Measurements from ENCODE around the gene ATPAF2.
A peak's percentile ranks its signal among the peaks of the same experiment; 100 is the strongest.

- TF ChIP-seq CTCF (conservative IDR thresholded peaks at IDR 0.05; ENCODE audit: low read depth in 2 of 2) = no peak
- TF ChIP-seq EZH2 (IDR thresholded peaks at IDR 0.05; ENCODE audit: low read depth, unreplicated experiment) = no peak
- no peak for TF ChIP-seq NANOG (IDR thresholded peaks at IDR 0.05; ENCODE audit: borderline replicate concordance)
- TF ChIP-seq STAT1 (IDR thresholded peaks at IDR 0.05; ENCODE audit: unreplicated experiment) = no peak
- 0 out of 2 replicates have a peak, but pooled peaks have one; percentile 33 for TF ChIP-seq POLR2AphosphoS5 (IDR thresholded peaks at IDR 0.05; ENCODE audit: low read depth)
- no peak for TF ChIP-seq EZH2phosphoT487 (IDR thresholded peaks at IDR 0.05; ENCODE audit: unreplicated experiment)
- no peak for TF ChIP-seq ZNF462 (CRISPR knock-in tag; IDR thresholded peaks at IDR 0.05)
- TF ChIP-seq JUNB (IDR thresholded peaks at IDR 0.05; ENCODE audit: unreplicated experiment) = no peak
- TF ChIP-seq REST (IDR thresholded peaks at IDR 0.05; ENCODE audit: unreplicated experiment) = no peak
- no peak; the same call in 1 of the 2 replicates for TF ChIP-seq ETS1 (IDR thresholded peaks at IDR 0.05)
- TF ChIP-seq CREB1 (CRISPR knock-in tag; IDR thresholded peaks at IDR 0.05; ENCODE audit: low read depth) = peak; percentile 88
- no peak for TF ChIP-seq ZNF114 (CRISPR knock-in tag; IDR thresholded peaks at IDR 0.05)
- no peak for TF ChIP-seq ZNF331 (CRISPR knock-in tag; IDR thresholded peaks at IDR 0.05; ENCODE audit: low read depth)
These were observed 66.6 kb downstream of the ATPAF2 start, which contains the start of the genes DRC3 and TOM1L2 for GRCh38 chr17:17972126-17972951.
